Stomach (tissue), 9 donors: ENCODE data around the gene FAM120A. TPM values are rescaled to one million over a fixed set of nuclear protein-coding genes. Genes with fewer than 3 reads are reported as not detected.
"Not testable (repeated sequence)": the region's sequence is repeated elsewhere in the genome, so short reads cannot be mapped to it uniquely, and the experiment has no call there.

Experiments used
- DNase-seq, 2 donors: peaks; one replicate each; pipeline versions ENCODE4 v3.0.0 to v3.0.0-alpha.2; 2013 to 2019
- H3K27ac ChIP-seq, 5 donors: fragments of 200-600 bp in 4 of 5; sonication (generic) in 4 of 5; one replicate each; pipeline ENCODE4 v1.5.1; 2013 to 2019; ENCODE audit warnings: mild to moderate bottlenecking in 1 of 5, moderate library complexity in 1 of 5
- H3K27me3 ChIP-seq, 3 donors: fragments of 200-600 bp; sonication (generic); one replicate each; pipeline ENCODE4 v1.5.1; 2017 to 2019; ENCODE audit warnings: mixed run types in 1 of 3
- H3K36me3 ChIP-seq, 4 donors: fragments of 200-600 bp; sonication (generic); 1 replicate in 3 of 4; 2 replicates in 1 of 4; pipeline ENCODE4 v1.5.1; 2016 to 2019
- H3K4me1 ChIP-seq, 4 donors: fragments of 200-600 bp; sonication (generic); one replicate each; pipeline ENCODE4 v1.5.1; 2016 to 2019
- H3K4me3 ChIP-seq, 4 donors: fragments of 200-600 bp; sonication (generic) in 3 of 4; one replicate each; pipeline ENCODE4 v1.5.1; 2016 to 2019; ENCODE audit warnings: mild to moderate bottlenecking in 1 of 4
- H3K9me3 ChIP-seq, 4 donors: fragments of 200-600 bp; sonication (generic); one replicate each; pipeline ENCODE4 v1.5.1; 2016 to 2019
- EP300 ChIP-seq: sonication (generic); formaldehyde crosslinking; IDR thresholded peaks from one replicate; pipeline ENCODE4 v1.6.1; 2017; ENCODE audit warnings: antibody characterized with exemption
- POLR2A ChIP-seq, 4 donors: fragments of 450-650 bp; IDR thresholded peaks; one replicate each; pipeline ENCODE4 v1.6.1; 2016; ENCODE audit warnings: antibody characterized with exemption in 4 of 4, control low read depth in 2 of 4, mild to moderate bottlenecking in 1 of 4, moderate library complexity in 1 of 4
- POLR2AphosphoS5 ChIP-seq, 3 donors: sonication (generic); formaldehyde crosslinking; IDR thresholded peaks; one replicate each; pipeline ENCODE4 v1.6.1; 2016; ENCODE audit warnings: antibody characterized with exemption in 3 of 3
- WGBS, 5 donors: extraction: QIAGEN DNeasy Blood & Tissue Kit in 3 of 5; methylation state at CpG; one replicate each; pipeline versions ENCODE4 v1.1.5 to v1.1.7; 2013 to 2018; 5-methylcytosine and 5-hydroxymethylcytosine counted together
- intact Hi-C: fragments of 100-400 bp; cut with DNase I; formaldehyde crosslinking; loops from one replicate; pipeline ENCODE4 v1.15.1; 2023; ENCODE audit warnings: low total_unique reads
- polyA plus RNA-seq, 3 donors: library from polyadenylated mRNA; stranded (reverse); fragments of 200-250 nt; gene quantifications; one replicate each; pipeline ENCODE4 v1.2.3, GENCODE V29; 2013
- total RNA-seq, 5 donors: library from RNA; depleted of rRNA; stranded (reverse); fragments of >200 nt; gene quantifications; one replicate each; pipeline versions ENCODE4 v1.1.0 to v1.2.3, GENCODE V29; 2014 to 2016
- TF ChIP-seq, protein P1 (sequence below), 7 experiments: fragments of 450-650 bp in 4 of 7; fragments of 200-600 bp in 3 of 7; sonication (generic) in 3 of 7; IDR thresholded peaks; one replicate each; pipeline ENCODE4 v1.5.1; 2016 to 2019; ENCODE audit warnings: antibody characterized with exemption in 7 of 7, control low read depth in 2 of 7, mild to moderate bottlenecking in 1 of 7
- donor health status: healthy with polysubstance abuse.
- donor health status: Bipolar disorder and iron deficiency.
- donor health status: healthy.

FAM120A gene
- total and polyA plus RNA-seq, 8 donors: 35.8 to 192 (median 92.1) TPM

DNA sequence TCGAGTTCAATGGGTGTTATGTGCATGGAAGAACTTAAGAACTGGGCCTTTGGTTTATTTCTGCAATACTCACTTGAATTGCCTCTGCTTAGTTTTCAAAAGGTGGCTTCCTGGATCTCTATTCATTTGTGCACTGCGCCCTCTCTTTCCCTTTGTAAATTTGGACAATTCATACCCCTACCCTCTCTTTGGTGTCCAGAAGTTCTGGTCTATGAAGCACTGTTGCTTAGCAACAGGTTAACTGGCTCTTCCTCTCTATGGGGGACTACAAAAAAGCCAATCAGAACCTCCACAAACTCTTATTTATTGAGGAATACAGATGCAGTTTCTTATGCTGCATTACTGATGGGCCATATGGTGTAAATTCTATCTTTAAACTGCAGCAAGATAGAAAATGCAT, 13.5 kb upstream of the FAM120A start:
- Histone ChIP-seq H3K4me1 (no peaks in the 10 kb centered on the region), H3K4me3 (no peak overlapping the region), H3K27me3 (no peaks in the 10 kb centered on the region), H3K36me3 (no peaks in the 10 kb centered on the region), H3K9me3 (no peaks in the 10 kb centered on the region), H3K27ac (no peak overlapping the region)
- TF ChIP-seq, protein P1, sequence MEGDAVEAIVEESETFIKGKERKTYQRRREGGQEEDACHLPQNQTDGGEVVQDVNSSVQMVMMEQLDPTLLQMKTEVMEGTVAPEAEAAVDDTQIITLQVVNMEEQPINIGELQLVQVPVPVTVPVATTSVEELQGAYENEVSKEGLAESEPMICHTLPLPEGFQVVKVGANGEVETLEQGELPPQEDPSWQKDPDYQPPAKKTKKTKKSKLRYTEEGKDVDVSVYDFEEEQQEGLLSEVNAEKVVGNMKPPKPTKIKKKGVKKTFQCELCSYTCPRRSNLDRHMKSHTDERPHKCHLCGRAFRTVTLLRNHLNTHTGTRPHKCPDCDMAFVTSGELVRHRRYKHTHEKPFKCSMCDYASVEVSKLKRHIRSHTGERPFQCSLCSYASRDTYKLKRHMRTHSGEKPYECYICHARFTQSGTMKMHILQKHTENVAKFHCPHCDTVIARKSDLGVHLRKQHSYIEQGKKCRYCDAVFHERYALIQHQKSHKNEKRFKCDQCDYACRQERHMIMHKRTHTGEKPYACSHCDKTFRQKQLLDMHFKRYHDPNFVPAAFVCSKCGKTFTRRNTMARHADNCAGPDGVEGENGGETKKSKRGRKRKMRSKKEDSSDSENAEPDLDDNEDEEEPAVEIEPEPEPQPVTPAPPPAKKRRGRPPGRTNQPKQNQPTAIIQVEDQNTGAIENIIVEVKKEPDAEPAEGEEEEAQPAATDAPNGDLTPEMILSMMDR (IDR thresholded peaks at IDR 0.05): no peak
- TF ChIP-seq POLR2AphosphoS5 (IDR thresholded peaks at IDR 0.05) (no peak), EP300 (no peak), POLR2A (IDR thresholded peaks at IDR 0.05) (no peak)
- WGBS, 5 donors: 77 to 83% (median 78%) methylated on average over 2 of the region's 2 CpGs
- no peak for DNase-seq
- intact Hi-C loops: no loop called here

DNA sequence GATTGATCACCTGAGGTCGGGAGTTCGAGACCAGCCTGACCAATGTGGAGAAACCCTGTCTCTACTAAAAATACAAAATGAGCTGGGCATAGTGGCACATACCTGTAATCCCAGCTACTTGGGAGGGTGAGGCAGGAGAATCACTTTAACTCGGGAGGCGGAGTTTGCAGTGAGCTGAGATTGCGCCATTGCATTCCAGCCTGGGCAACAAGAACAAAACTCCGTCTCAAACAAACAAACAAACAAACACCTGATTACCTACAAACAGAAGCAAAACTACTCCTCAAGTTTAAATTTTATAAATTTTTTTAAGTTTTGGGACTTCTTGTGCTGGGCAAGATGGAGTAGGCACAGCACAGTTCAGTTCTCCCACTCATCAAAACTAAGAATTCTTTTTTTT, 12.2 kb upstream of the FAM120A start:
- H3K4me3 ChIP-seq, DNase-seq, H3K9me3 ChIP-seq, intact Hi-C loops, H3K27me3 ChIP-seq, H3K36me3 ChIP-seq, H3K27ac ChIP-seq, H3K4me1 ChIP-seq: not testable (repeated sequence)
- 92 to 96% (median 95%) methylated on average over 6 of the region's 6 CpGs for WGBS, 5 donors

- Histone ChIP-seq H3K27me3 (no peaks in the 10 kb centered on the region), H3K36me3 (peaks cover 0 to 5% (median 4%) of the 10 kb centered on the region in 4 donors), H3K27ac (no peak overlapping the region), H3K9me3 (no peaks in the 10 kb centered on the region), H3K4me3 (no peak overlapping the region), H3K4me1 (no peaks in the 10 kb centered on the region)
- DNase-seq: no peak
- 88 to 92% (median 90%) methylated on average over 8 of the region's 8 CpGs for WGBS, 5 donors
- TF ChIP-seq, protein P1 (IDR thresholded peaks at IDR 0.05): no peak
- TF ChIP-seq POLR2A (IDR thresholded peaks at IDR 0.05) (no peak), EP300 (no peak), POLR2AphosphoS5 (IDR thresholded peaks at IDR 0.05) (no peak)
- intact Hi-C loops: loop anchor here (10.0 kb wide), 1 partner anchor 124 kb away; no protein-coding TSS in a partner anchor
These were observed 10.4 kb upstream of the FAM120A start for GRCh38 chr9:93440896-93441580.

DNA sequence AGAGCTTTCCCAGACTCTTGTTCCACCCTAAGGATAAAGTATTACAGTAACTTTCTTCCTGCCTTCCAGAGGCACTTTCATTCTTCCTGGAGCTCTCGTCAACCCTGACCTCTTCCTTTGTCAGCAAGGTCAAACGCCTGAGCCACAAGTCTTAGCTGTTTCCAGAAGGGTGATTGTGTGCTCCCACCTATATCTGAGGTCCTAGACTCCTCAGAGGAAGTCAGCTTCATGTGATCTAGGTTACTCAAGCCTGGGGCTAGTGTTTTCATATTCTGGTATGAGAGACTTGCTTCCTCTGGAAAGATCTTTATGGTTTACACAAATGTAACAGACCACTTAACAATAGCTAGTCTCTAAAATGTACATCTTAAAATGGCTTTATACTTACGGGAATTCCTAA, 5.4 kb upstream of the FAM120A start:
- DNase-seq: peak in 1 of 2 donors; percentile 23
- Histone ChIP-seq H3K9me3 (no peaks in the 10 kb centered on the region), H3K27ac (no peak overlapping the region), H3K36me3 (peaks cover 24 to 43% (median 37%) of the 10 kb centered on the region in 4 donors), H3K4me3 (no peak overlapping the region), H3K4me1 (peaks cover 13 to 21% (median 18%) of the 10 kb centered on the region in 4 donors), H3K27me3 (no peaks in the 10 kb centered on the region)
- 65 to 73% (median 71%) methylated on average over 3 of the region's 3 CpGs for WGBS, 5 donors
- intact Hi-C loops: loop anchor here (10.0 kb wide), 1 partner anchor 119 kb away; no protein-coding TSS in a partner anchor
- TF ChIP-seq, protein P1 (IDR thresholded peaks at IDR 0.05): no peak
- TF ChIP-seq POLR2A (IDR thresholded peaks at IDR 0.05) (no peak), POLR2AphosphoS5 (IDR thresholded peaks at IDR 0.05) (no peak), EP300 (no peak)

DNA sequence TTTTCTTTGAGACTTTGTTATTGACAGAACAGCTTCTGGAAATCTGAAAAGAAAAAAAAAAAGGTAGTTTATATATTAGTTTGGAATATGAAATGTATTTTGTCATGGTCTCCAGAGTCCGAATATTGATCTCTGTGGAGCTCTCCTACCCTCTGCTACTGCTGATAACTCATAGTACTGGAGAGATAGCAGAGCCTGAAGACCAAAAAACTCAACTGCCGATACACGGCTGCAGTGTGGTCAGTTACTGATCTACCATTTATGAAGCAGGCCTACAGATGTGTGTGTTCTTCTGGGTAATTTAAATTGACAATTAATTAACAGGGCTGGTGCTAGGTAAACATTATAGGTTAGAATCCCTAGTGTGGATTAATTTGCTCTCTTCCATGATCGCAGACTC, 3.8 kb upstream of the FAM120A start:
- Histone ChIP-seq H3K27me3 (no peaks in the 10 kb centered on the region), H3K9me3 (no peaks in the 10 kb centered on the region), H3K4me1 (peaks cover 13 to 21% (median 18%) of the 10 kb centered on the region in 4 donors), H3K36me3 (peaks cover 24 to 43% (median 37%) of the 10 kb centered on the region in 4 donors), H3K4me3 (no peak overlapping the region), H3K27ac (no peak overlapping the region)
- WGBS, 5 donors: 76 to 99% (median 97%) methylated on average over 4 of the region's 4 CpGs
- no peak for TF ChIP-seq POLR2AphosphoS5 (IDR thresholded peaks at IDR 0.05)
- TF ChIP-seq POLR2A (IDR thresholded peaks at IDR 0.05): no peak
- TF ChIP-seq, protein P1 (IDR thresholded peaks at IDR 0.05): no peak
- no peak for TF ChIP-seq EP300
- no peak for DNase-seq
- intact Hi-C loops: loop anchor here (10.0 kb wide), 1 partner anchor 117 kb away; no protein-coding TSS in a partner anchor
